Measurements from ENCODE around the gene RSAD2.
A peak's percentile ranks its signal among the peaks of the same experiment; 100 is the strongest.

RSAD2 gene

DNA sequence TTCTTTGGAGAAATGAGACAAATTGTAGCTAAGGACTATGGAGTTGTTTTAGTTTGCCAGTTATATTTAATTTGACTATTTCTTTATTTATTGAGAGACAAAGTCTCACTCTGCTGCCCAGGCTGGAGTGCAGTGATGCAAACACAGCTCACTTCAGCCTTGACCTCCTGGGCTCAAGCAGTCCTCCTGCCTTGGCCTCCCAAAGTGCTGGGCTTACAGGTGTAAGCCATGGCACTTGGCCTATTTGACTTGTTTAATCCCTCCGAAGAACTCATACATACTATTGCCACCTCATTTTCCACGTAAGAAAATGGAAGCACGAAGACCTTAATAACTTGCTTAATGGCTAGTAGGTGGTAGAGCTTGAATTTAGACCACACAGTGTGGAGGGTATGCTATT lies 38.6 kb downstream of the RSAD2 start:
- Histone ChIP-seq H3K27me3 (replicated peaks; ENCODE audit: control insufficient read depth, insufficient read depth, low read length) (no peaks in the 10 kb centered on the region), H3K36me3 (ENCODE audit: control insufficient read depth, insufficient read depth, low read length) (no peaks in the 10 kb centered on the region), H3K4me3 (replicated peaks; ENCODE audit: low read depth, low read length) (no peak overlapping the region)
- no peak for DNase-seq (ENCODE audit: extremely low read depth, insufficient read length)
- no peak for TF ChIP-seq CTCF (IDR thresholded peaks at IDR 0.05; ENCODE audit: insufficient read depth, low read length, poor library complexity, severe bottlenecking)

DNA sequence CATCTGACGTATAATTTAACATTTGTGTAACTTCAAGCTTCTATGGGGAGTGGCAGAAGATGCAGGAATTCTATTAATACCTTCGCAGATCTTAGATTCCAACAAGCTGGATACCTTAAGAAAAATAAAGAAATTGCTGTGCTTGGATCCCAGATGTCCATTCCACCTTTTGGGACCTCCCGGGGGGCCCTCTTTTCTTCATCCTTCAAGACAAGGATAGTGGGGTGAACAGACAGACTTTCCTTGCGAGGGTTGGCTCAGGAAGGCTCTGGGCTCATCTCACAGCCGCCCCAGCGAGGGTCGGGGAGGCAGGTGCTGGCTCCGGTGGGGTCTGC lies 39.1 kb downstream of the RSAD2 start:
- DNase-seq (ENCODE audit: extremely low read depth, insufficient read length) = no peak
- no peaks in the 10 kb centered on the region; the same call in 1 of the 2 replicates for H3K36me3 ChIP-seq (ENCODE audit: control insufficient read depth, insufficient read depth, low read length)
- H3K4me3 ChIP-seq (replicated peaks; ENCODE audit: low read depth, low read length) = no peak overlapping the region
- H3K27me3 ChIP-seq (replicated peaks; ENCODE audit: control insufficient read depth, insufficient read depth, low read length) = no peaks in the 10 kb centered on the region
- no peak for TF ChIP-seq CTCF (IDR thresholded peaks at IDR 0.05; ENCODE audit: insufficient read depth, low read length, poor library complexity, severe bottlenecking)

DNA sequence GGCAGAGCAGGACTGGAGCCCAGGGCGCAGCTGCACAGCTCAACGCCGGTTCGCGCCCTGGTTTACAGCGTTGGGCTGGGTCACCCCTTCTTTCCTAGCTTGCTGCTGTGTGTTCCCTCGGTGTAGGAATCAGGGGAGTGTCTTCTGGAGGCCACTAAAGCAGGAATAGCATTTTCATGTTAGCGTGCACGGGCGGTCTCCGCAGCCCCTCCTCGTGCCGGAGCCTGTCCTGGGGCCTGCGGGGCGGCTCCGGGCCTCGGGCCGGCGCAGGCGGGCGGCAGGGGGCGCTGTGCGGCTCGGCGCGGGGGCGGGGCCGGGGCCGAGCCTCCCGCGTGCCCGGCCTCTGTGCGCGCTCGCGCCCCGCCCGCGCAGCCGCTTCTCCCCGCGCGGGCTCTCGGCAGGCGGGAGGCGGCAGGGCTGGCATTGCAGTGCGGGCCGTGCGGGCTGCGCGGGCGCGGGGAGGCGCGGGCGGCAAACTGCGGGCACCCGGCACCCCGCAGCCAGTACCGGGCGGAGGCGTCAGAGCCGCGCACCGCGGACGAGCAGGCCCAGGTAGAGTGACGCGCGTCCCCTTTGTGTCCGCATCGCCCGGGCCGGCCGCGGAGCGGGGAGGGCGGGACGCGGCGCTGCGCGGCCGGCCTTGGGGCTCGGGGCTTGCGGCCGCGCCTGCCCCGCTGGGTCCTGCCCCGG lies 39.6 kb downstream of the RSAD2 start, which contains the start of gene RNF144A:
RNF144A (plus strand) TSS at position 342 of the 690 bp plus-strand sequence. CDS start 79,515 bp downstream, outside the sequence.
- TF ChIP-seq CTCF (IDR thresholded peaks at IDR 0.05; ENCODE audit: insufficient read depth, low read length, poor library complexity, severe bottlenecking) = peak; percentile 26
- peak within 1 kb of the TSS; percentile 60 for H3K4me3 ChIP-seq (replicated peaks; ENCODE audit: low read depth, low read length)
- H3K36me3 ChIP-seq (ENCODE audit: control insufficient read depth, insufficient read depth, low read length) = no peaks in the 10 kb centered on the region; the same call in 1 of the 2 replicates
- H3K27me3 ChIP-seq (replicated peaks; ENCODE audit: control insufficient read depth, insufficient read depth, low read length) = no peaks in the 10 kb centered on the region
- peak; percentile 70 for DNase-seq (ENCODE audit: extremely low read depth, insufficient read length)

DNA sequence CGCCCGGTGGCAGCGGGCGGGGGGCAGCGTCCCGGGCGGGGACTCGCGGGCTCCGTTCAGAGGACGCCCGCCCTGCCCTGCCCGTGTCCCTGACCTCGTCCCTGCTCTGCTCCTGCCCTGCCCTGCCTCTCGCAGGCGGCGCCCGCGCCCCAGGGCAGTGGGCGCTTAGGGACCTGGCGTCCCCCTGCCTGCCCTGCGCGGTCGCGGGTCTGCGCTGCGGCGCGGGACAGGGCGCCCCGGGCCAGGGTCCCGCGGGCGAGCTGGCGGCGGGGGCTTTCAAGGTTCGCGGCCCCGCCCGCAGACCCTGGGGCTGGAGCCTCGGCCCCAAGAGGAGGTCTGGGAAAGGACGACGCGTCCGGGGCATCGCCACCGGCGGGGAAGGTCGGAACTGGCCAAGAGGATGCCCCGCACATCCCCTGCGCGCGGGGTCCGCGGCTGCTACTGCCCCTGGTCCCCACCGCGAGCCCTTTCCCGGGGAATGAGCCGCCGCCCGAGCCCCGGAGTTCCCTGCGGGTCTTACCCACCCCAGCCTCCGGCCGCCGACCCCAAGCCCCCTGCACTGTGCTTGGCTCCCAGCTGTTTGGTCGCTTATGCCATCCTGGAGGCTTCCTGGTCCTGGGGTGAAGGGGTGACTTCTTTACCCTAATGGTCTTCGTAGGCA lies 40.3 kb downstream of the RSAD2 start:
- no peak for TF ChIP-seq CTCF (IDR thresholded peaks at IDR 0.05; ENCODE audit: insufficient read depth, low read length, poor library complexity, severe bottlenecking)
- Histone ChIP-seq H3K36me3 (ENCODE audit: control insufficient read depth, insufficient read depth, low read length) (no peaks in the 10 kb centered on the region; the same call in 1 of the 2 replicates), H3K4me3 (replicated peaks; ENCODE audit: low read depth, low read length) (peak overlapping the region; percentile 60), H3K27me3 (replicated peaks; ENCODE audit: control insufficient read depth, insufficient read depth, low read length) (no peaks in the 10 kb centered on the region)
- peak; percentile 19 for DNase-seq (ENCODE audit: extremely low read depth, insufficient read length)

DNA sequence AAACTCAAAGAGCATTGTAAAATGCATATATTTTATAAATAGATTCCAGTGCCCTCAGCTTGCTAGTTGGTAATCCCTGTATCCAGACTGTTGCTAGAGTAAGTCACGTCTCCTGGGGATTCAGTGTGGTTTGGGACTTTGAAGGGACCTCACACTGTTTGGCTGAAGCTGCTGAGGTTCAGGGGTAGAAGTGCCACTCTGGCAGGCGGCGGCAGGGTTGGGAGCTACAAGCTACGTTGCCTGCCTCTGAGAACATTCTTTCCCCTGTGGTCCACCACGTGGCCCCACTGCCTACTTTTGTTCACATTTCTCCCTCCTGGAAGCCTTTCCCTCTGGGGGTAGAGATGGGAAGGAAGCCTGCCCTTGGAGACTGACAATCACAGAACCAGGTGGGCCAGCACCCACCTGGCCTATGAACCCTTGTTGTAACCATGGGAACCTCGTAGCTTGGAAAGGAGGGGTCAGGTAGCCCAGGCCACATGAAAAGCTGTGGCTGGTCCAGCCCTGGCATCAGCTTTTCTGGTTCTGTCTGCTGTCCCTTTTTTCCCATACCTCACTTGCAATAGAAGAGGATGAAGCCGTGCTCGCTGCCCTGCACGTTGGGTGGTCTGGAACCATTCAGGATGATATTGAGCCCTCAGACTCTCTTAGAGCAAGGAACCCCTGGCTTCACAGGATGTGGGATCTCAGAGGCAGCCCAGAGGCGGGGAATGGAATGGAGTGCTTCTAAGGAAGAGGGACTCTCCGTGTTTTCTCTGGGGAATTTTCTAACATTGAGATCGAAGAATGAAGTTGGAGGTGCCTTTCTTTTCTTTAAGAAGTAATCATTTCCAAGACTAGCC lies 42.5 kb downstream of the RSAD2 start:
- no peak for DNase-seq (ENCODE audit: extremely low read depth, insufficient read length)
- no peak overlapping the region for H3K4me3 ChIP-seq (replicated peaks; ENCODE audit: low read depth, low read length)
- H3K27me3 ChIP-seq (replicated peaks; ENCODE audit: control insufficient read depth, insufficient read depth, low read length) = no peaks in the 10 kb centered on the region
- no peaks in the 10 kb centered on the region; the same call in 1 of the 2 replicates for H3K36me3 ChIP-seq (ENCODE audit: control insufficient read depth, insufficient read depth, low read length)
- no peak for TF ChIP-seq CTCF (IDR thresholded peaks at IDR 0.05; ENCODE audit: insufficient read depth, low read length, poor library complexity, severe bottlenecking)

Data from GM06990 (cell line).